ENCODE data around the gene BNIP3. TPM values are rescaled to one million over a fixed set of nuclear protein-coding genes. Genes with fewer than 3 reads are reported as not detected.

BNIP3 gene
- total and polyA plus RNA-seq, 2 of the 8 experiments (the other 6 are each of a cell fraction or from before 2014, with no cell fraction given) = 25.8 to 58.9 TPM

GRCh38 chr10:131960631-131961046 lies 21.1 kb downstream of the BNIP3 start (continued):
- no peak for TF ChIP-seq NANOG (IDR thresholded peaks at IDR 0.05; ENCODE audit: insufficient read depth, low read depth, low read length, poor library complexity, severe bottlenecking)
- TF ChIP-seq HDAC2 (IDR thresholded peaks at IDR 0.05; ENCODE audit: borderline replicate concordance in 1 of 2, low read depth in 2 of 2, low read length in 2 of 2) = no peak
